Suprapubic skin (tissue), 4 donors: ENCODE data around the gene EXOSC10. TPM values are rescaled to one million over a fixed set of nuclear protein-coding genes. Genes with fewer than 3 reads are reported as not detected.

Experiments used
- DNase-seq, 2 donors: peaks; one replicate each; pipeline ENCODE4 v3.0.0-alpha.2; 2019; ENCODE audit warnings: low spot score in 2 of 2
- H3K27ac ChIP-seq: fragments of 200-600 bp; sonication (generic); one replicate; pipeline ENCODE4 v1.5.1; 2019
- H3K27me3 ChIP-seq: fragments of 200-600 bp; sonication (generic); one replicate; pipeline ENCODE4 v1.5.1; 2019
- H3K36me3 ChIP-seq: fragments of 200-600 bp; sonication (generic); one replicate; pipeline ENCODE4 v1.5.1; 2019
- H3K4me1 ChIP-seq: fragments of 200-600 bp; sonication (generic); one replicate; pipeline ENCODE4 v1.5.1; 2019
- H3K4me3 ChIP-seq: fragments of 200-600 bp; sonication (generic); one replicate; pipeline ENCODE4 v1.5.1; 2019; ENCODE audit warnings: mild to moderate bottlenecking
- H3K9me3 ChIP-seq: fragments of 200-600 bp; sonication (generic); one replicate; pipeline ENCODE4 v1.5.1; 2019
- EP300 ChIP-seq: sonication (generic); formaldehyde crosslinking; IDR thresholded peaks from one replicate; pipeline ENCODE4 v1.6.1; 2017; ENCODE audit warnings: antibody characterized with exemption
- POLR2A ChIP-seq, 2 donors: fragments of 450-650 bp; IDR thresholded peaks; one replicate each; pipeline ENCODE4 v1.6.1; 2017; ENCODE audit warnings: antibody characterized with exemption in 2 of 2, mild to moderate bottlenecking in 2 of 2, moderate library complexity in 2 of 2
- POLR2AphosphoS5 ChIP-seq, 3 donors: sonication (generic); formaldehyde crosslinking; IDR thresholded peaks; one replicate each; pipeline ENCODE4 v1.6.1; 2017; ENCODE audit warnings: antibody characterized with exemption in 3 of 3
- WGBS: methylation state at CpG from one replicate; pipeline ENCODE4 v1.1.5; 2018; 5-methylcytosine and 5-hydroxymethylcytosine counted together
- total RNA-seq, 4 donors: library from RNA; depleted of rRNA; stranded (reverse); fragments of >200 nt; gene quantifications; one replicate each; pipeline ENCODE4 v1.1.0, GENCODE V29; 2016
- TF ChIP-seq, protein P1 (sequence below), 2 donors: fragments of 200-600 bp in 1 of 2; fragments of 450-650 bp in 1 of 2; sonication (generic) in 1 of 2; IDR thresholded peaks; one replicate each; pipeline ENCODE4 v1.5.1; 2016 to 2019; ENCODE audit warnings: antibody characterized with exemption in 2 of 2, mild to moderate bottlenecking in 1 of 2, moderate library complexity in 1 of 2

Gene EXOSC10
- total RNA-seq, 4 donors from 2014 or later = 45.7 to 127 (median 68.7) TPM

- no peaks in the 10 kb centered on the region for H3K9me3 ChIP-seq
- TF ChIP-seq EP300 = no peak
- TF ChIP-seq POLR2A (IDR thresholded peaks at IDR 0.05) = peak in 1 of 2 donors; percentile 41
- TF ChIP-seq, protein P1, sequence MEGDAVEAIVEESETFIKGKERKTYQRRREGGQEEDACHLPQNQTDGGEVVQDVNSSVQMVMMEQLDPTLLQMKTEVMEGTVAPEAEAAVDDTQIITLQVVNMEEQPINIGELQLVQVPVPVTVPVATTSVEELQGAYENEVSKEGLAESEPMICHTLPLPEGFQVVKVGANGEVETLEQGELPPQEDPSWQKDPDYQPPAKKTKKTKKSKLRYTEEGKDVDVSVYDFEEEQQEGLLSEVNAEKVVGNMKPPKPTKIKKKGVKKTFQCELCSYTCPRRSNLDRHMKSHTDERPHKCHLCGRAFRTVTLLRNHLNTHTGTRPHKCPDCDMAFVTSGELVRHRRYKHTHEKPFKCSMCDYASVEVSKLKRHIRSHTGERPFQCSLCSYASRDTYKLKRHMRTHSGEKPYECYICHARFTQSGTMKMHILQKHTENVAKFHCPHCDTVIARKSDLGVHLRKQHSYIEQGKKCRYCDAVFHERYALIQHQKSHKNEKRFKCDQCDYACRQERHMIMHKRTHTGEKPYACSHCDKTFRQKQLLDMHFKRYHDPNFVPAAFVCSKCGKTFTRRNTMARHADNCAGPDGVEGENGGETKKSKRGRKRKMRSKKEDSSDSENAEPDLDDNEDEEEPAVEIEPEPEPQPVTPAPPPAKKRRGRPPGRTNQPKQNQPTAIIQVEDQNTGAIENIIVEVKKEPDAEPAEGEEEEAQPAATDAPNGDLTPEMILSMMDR (IDR thresholded peaks at IDR 0.05) = peak; percentile 67 to 85
- TF ChIP-seq POLR2AphosphoS5 (IDR thresholded peaks at IDR 0.05) = peak in 2 of 3 donors; percentile 21 to 43
- H3K36me3 ChIP-seq = peaks cover 26% of the 10 kb centered on the region
- DNase-seq = peak in 1 of 2 donors; percentile 87
- whole genome bisulfite sequencing = under 1% methylated on average over 15 of the region's 83 CpGs
- peaks cover 30% of the 10 kb centered on the region for H3K4me1 ChIP-seq
- H3K4me3 ChIP-seq = peak within 1 kb of the TSS; percentile 83
- no peaks in the 10 kb centered on the region for H3K27me3 ChIP-seq
- peak within 1 kb of the TSS; percentile 81 for H3K27ac ChIP-seq
Observed at GRCh38 chr1:11059968-11060830, 39.5 kb downstream of the EXOSC10 start, which contains the start of gene SRM. TSS of gene SRM (minus strand) at chr1:11060018. CDS start at chr1:11059943, 75 bp downstream.

- 8% methylated on average over 2 of the region's 72 CpGs for WGBS
- peak overlapping the region; percentile 27 for H3K27ac ChIP-seq
- H3K9me3 ChIP-seq = no peaks in the 10 kb centered on the region
- H3K27me3 ChIP-seq = no peaks in the 10 kb centered on the region
- H3K4me1 ChIP-seq = peaks cover 30% of the 10 kb centered on the region
- no peak for DNase-seq
- H3K36me3 ChIP-seq = peaks cover 30% of the 10 kb centered on the region
- H3K4me3 ChIP-seq = peak overlapping the region; percentile 83
- no peak for TF ChIP-seq EP300
- TF ChIP-seq POLR2A (IDR thresholded peaks at IDR 0.05) = no peak
- TF ChIP-seq, protein P1 (IDR thresholded peaks at IDR 0.05) = no peak
- no peak for TF ChIP-seq POLR2AphosphoS5 (IDR thresholded peaks at IDR 0.05)
Observed at GRCh38 chr1:11059155-11059967, 40.3 kb downstream of the EXOSC10 start.

GRCh38 chr1:11058595-11059154, 41.0 kb downstream of the EXOSC10 start:
- no peak overlapping the region for H3K27ac ChIP-seq
- H3K36me3 ChIP-seq = peaks cover 30% of the 10 kb centered on the region
- TF ChIP-seq POLR2AphosphoS5 (IDR thresholded peaks at IDR 0.05) = no peak
- TF ChIP-seq EP300 = no peak
- TF ChIP-seq POLR2A (IDR thresholded peaks at IDR 0.05) = no peak
- TF ChIP-seq, protein P1 (IDR thresholded peaks at IDR 0.05) = no peak
- H3K4me3 ChIP-seq = peak overlapping the region; percentile 83
- DNase-seq = no peak
- H3K9me3 ChIP-seq = no peaks in the 10 kb centered on the region
- no peaks in the 10 kb centered on the region for H3K27me3 ChIP-seq
- WGBS = 36% methylated on average over 24 of the region's 28 CpGs
- peaks cover 28% of the 10 kb centered on the region for H3K4me1 ChIP-seq

- no peaks in the 10 kb centered on the region for H3K9me3 ChIP-seq
- H3K36me3 ChIP-seq = peaks cover 30% of the 10 kb centered on the region
- TF ChIP-seq, protein P1 (IDR thresholded peaks at IDR 0.05) = no peak
- no peak for TF ChIP-seq POLR2AphosphoS5 (IDR thresholded peaks at IDR 0.05)
- TF ChIP-seq POLR2A (IDR thresholded peaks at IDR 0.05) = no peak
- no peak for TF ChIP-seq EP300
- DNase-seq = no peak
- H3K4me3 ChIP-seq = no peak overlapping the region
- H3K27me3 ChIP-seq = no peaks in the 10 kb centered on the region
- WGBS = 85% methylated on average over 13 of the region's 14 CpGs
- no peak overlapping the region for H3K27ac ChIP-seq
- peaks cover 30% of the 10 kb centered on the region for H3K4me1 ChIP-seq
Observed at GRCh38 chr1:11058026-11058425, 41.6 kb downstream of the EXOSC10 start.
